ENCODE measurements around the gene PGLYRP4.

- TF ChIP-seq CTCF (conservative IDR thresholded peaks at IDR 0.05; ENCODE audit: low read depth, low read length) (no peak), EZH2 (IDR thresholded peaks at IDR 0.05; ENCODE audit: borderline replicate concordance, low read depth, low read length, poor library complexity, severe bottlenecking) (no peak)
These were observed 48.6 kb upstream of the PGLYRP4 start for GRCh38 chr1:153397051-153397923.

Data from A673 (cell line).